Smooth muscle cell of trachea (primary cell): ENCODE measurements around the gene C11orf68. TPM values are rescaled to one million over a fixed set of nuclear protein-coding genes. Genes with fewer than 3 reads are reported as not detected.

Experiments used
- total RNA-seq: library from RNA; depleted of rRNA; stranded (reverse); fragments of >200 nt; gene quantifications from 2 replicates; pipeline ENCODE4 v1.2.1, GENCODE V29; 2014

C11orf68 gene
- 30.1 and 37.4 TPM in 2 replicates for total RNA-seq

DNA sequence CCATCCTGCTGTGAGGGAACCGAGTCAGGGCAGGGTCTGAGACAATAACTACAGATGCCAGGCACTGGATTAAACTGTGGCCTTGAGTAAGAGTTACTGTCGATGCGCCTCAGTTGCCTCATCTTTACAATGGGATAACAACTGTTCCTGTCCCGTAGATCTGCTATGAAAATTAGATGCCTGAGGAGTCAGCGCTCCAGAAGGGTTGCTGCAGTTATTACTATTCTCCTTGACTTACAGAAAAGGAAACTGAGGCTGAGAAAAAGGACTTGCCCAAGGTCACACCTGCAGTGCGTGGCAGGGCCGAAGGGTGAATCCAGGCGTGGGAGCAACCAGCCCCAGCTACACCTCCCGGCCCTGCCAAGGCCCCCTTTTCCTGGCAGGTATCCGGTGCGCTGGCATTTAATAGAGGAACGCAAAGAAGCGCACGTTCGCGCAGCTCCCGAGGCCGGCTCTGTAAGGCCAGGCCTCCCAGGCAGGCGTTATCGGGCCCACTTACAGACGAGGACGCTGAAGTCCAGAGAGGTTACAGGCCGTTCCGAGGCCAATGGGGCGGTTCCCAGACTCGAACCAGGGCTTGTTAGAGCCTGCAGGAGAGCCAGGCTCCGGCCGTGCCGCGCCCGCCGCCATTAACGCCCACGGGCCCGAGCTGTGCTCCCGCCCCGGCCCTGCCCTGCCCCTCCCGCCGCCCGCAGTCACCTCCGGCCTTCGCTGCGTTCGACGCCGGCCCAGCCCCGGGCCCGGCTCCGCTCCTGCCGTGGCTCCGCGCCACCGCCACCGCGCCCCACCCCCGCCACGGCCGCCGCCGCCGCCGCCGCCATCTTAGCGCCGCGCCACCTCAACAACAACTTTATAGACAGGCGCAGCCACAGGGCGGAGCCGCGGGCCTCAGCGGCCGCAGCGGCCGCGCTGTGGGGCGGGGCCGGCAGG is at the start of gene C11orf68:
C11orf68 (minus strand) TSS at position 852 of the 930 bp plus-strand sequence; CDS start at position 821, 31 bp downstream.

DNA sequence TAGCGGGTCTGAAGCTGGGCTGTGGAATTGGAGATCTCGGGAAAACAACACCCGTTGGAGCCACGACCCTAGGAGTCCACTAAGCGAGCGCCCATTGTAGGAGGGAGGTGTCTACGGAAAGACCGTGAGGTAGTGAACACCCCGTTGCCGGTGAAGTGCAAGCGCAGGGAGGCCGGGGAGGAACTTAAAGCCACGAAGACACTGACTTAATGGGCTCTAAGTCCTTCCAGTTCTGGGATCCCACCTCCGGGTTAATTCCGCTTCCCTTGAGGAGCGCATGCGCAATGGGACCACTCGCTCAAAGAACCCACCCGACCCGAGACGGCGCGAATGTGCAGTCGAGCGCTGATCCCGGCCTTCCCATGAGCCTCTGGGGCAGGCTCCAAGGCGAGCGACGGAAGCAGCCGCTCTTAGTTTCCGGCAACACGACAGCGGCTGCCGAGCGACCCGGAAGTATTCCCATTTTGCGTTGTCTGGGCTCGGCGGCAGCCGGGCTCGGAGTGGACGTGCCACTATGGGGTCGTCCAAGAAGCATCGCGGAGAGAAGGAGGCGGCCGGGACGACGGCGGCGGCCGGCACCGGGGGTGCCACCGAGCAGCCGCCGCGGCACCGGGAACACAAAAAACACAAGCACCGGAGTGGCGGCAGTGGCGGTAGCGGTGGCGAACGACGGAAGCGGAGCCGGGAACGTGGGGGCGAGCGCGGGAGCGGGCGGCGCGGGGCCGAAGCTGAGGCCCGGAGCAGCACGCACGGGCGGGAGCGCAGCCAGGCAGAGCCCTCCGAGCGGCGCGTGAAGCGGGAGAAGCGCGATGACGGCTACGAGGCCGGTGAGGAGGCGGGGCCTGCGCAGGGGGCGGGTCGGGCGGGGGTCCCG is 42.6 kb upstream of the C11orf68 start, which contains the start of gene SART1:
SART1 (plus strand) TSS at position 468 of the 874 bp plus-strand sequence; CDS start at position 515, 47 bp downstream.

DNA sequence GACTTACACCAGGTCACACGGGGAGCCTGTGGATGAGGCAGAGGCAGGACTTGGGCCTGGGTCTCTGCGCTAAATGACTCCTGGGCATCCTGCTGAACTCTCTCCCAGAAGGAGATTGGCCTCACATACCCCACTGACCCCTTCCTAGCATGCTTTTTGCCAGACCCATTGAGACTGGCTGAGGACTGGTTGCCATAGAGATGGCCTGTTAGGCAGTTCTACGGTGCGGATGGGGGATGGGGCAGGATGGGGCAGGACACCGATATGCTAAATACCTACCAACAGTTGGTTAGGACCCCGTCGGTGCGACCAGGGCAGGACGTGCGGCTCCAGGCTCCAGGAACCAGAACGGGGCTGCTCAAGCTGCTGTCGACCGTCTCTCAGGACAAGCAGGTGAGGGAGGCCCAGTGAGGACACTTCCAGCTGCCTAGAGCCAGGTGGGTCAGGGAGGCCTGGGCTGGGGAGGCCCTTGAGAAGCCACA is 26.6 kb upstream of the C11orf68 start, which contains the start of gene TSGA10IP:
TSGA10IP (plus strand) TSS at position 51 of the 482 bp plus-strand sequence; CDS start at position 247, 196 bp downstream.

DNA sequence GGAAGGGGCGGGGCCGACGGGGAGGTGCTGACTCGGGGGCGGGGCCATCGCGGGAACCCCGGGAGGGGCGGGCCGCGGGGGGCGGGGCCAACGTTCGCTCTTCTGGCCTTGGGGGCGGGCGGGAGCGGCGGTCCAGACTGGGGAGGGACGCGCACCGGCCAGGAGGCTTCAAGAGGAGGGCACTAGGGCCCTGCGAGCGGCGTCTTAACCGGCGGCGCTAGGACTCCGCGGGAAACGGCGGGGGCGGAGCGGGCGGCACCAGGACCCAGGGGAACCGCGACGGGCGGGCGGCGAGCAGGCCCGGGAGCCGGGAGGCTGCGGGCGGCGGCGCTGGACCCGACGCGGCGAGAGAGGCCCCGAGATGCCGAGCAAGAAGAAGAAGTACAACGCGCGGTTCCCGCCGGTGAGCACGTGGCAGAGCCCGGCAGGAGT is 295 bp upstream of the C11orf68 start, which contains the start of gene DRAP1:
DRAP1 (plus strand) TSS at position 286 of the 432 bp plus-strand sequence; CDS start at position 362, 76 bp downstream.

DNA sequence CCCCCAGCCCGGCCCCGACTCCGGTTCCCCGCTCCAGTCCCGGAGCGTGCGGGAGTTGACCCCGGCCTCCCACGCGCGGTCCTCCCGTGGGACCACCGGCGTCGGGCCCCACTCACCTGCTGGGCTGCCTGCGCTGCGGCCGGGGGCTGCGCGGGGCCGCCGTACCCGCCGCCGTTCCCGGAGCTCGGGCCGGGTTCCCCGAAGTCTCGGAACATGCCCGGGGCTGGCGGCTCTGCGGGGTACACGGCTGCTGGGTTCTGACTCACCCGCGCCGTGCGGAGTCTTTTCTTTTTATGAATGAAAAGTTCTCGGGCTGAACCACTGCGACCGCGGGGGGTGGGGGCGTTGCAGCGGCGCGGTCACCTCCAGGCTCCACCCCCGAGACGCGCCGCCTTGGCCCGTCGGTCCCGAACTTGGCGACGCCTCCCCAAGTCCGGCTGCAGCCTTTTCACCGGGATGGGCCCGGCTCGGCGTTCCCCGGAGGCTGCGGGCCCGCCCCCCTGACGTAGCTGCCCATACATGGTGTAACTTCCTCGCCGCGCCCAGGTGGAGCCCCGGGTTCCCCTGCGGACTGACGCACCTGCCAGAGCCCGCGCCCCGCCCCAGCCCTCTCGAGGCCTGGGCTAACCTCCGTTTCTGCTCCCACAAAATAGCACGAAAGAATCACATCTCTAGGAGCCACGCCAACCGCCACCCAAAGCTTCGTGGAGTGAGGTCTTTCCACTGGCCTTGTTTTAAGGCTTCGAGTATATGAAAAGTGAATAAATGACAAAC is 18.6 kb downstream of the C11orf68 start, which contains the start of gene FOSL1:
FOSL1 (minus strand) TSS at position 264 of the 774 bp plus-strand sequence; CDS start at position 215, 49 bp downstream.

DNA sequence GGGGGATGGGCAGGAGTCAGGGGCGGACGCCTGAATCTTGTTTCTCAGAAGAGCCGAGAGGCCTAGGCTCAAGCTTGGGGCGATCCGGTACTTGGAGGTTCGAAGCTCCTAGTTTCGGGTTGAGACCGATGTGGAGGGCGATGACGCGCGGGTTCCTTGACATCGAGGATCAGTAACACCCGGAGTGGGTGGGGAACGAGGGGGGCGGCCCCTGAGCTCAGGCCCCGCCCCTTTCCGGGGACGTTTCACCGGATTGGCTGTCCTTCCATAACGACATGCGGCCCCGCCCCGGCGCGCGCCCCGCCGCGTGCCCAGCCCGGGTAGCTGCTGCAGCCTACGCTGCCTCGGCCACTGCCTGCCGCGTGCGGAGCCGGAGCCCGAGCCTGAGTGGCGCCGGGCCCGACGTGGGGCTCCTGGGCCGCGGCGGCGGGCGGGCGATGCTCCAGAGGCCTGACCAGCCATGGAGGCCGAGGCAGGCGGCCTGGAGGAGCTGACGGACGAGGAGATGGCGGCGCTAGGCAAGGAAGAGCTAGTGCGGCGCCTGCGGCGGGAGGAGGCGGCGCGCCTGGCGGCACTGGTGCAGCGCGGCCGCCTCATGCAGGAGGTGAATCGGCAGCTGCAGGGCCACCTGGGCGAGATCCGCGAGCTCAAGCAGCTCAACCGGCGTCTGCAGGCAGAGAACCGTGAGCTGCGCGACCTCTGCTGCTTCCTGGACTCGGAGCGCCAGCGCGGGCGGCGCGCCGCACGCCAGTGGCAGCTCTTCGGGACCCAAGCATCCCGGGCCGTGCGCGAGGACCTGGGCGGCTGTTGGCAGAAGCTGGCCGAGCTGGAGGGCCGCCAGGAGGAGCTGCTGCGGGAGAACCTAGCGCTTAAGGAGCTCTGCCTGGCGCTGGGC is 28.3 kb downstream of the C11orf68 start, which contains the start of gene CCDC85B:
CCDC85B (plus strand) TSS at position 350 of the 895 bp plus-strand sequence; CDS start at position 461, 111 bp downstream.

DNA sequence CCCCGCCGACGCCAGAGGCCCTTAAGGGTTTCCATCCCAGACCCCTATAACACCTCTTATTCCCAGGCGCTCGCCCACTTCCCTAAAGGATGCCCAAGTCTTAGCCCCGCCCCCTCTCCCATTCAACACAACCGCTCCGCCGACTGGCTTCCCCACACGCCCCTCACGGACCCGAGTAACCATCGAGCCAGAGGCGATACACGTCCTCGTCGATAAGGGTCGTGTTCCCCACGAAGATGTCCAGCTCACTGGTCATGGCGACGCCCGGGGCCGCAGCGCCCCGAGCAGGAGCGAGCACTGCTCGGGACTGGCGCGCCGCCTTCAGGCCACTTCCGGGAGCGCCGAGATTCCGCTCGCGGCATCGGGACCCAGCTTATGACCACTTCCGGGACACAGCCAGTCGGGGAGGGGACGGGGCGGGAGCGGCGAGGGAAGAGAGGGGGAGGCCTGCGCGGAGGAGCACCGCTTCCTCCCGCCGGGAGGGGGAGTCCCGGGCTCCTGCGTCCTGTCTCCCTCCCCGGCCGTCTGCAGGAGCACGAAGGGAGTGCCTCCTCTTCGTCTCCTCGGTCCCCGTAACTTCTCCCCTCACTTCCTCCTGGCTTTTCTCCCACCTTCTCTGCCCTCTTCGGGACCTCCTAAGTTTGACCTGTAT is 30.6 kb downstream of the C11orf68 start, which contains the start of gene FIBP:
FIBP (minus strand) TSS at position 309 of the 652 bp plus-strand sequence; CDS start at position 256, 53 bp downstream.

DNA sequence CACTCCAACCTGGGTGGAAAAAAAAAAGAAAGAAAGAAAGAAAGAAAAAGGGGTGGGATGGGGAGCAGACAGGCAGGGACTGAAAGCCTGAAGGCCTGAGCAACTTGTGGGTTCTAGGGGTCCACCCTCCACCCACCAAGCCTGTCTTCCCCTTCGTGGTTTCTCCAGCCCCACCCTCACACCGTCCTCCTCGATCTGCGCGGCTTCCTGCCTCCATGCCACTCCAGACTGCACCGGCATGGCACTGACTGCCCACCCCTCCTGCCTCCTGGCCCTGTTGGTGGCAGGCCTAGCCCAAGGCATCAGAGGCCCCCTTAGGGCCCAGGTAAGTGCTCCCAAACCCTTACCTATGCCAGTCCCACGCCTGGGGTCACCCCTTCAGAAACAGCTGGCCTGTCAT is 39.2 kb downstream of the C11orf68 start, which contains the start of gene CTSW:
CTSW (plus strand) TSS at position 221 of the 400 bp plus-strand sequence; CDS start at position 239, 18 bp downstream.

DNA sequence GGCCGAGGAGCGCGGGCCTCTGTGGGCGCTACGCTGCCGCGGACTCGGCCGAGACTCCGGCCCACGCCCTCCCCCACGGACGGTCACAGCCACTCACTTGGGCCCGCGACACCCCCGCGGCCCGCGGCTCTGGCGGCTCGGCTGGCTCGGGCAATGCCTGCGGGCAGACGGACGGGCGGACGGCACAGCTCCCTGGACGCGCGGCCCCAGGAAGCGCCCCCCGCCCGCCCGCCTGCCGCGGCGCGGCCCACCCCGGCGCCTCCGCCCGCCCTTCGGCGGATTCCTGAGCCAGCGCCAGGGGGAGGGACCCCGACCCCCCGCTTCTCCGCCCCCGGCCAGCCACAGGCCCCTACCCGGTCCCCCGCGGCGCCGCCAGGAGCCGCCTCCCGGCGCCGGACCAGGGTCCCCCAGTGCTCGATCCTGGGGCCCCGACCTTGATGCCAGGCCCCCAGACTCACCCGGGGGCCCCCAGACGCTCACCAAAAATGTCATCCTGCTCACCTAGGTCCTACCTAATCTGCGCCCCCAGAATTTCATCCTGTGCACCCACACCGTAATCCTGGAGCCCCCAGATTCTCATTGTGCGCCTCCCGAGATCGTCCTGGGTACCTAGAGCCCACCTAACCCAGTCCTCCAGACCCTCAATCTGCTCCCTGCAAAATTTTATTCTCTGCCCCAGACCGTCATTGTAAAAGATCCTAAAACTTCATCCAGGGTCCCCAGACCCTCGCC is 46.1 kb downstream of the C11orf68 start, which contains the start of gene EFEMP2:
EFEMP2 (minus strand) TSS at position 215 of the 732 bp plus-strand sequence. CDS start 446 bp downstream, outside the sequence.

Other genes with a start within 250 kb of the C11orf68 start
- gene KAT5, start 206.8 kb downstream of the C11orf68 start, total RNA-seq, result 45.4 and 47.3 TPM in 2 replicates
- gene RNASEH2C, start 198.3 kb downstream of the C11orf68 start, total RNA-seq, result 32.9 and 57.7 TPM in 2 replicates
- gene AP5B1, start 138.1 kb downstream of the C11orf68 start, total RNA-seq, result 7.1 and 10.6 TPM in 2 replicates
- not detected in 2 replicates for gene OVOL1, start 132.0 kb downstream of the C11orf68 start, total RNA-seq
- gene SNX32, start 85.1 kb downstream of the C11orf68 start, total RNA-seq, result 1.2 and 3.1 TPM in 2 replicates
- 951 and 1,471 TPM in 2 replicates for gene CFL1, start 60.9 kb downstream of the C11orf68 start, total RNA-seq
- gene MUS81, start 58.6 kb downstream of the C11orf68 start, total RNA-seq, result 47.6 and 51.9 TPM in 2 replicates
- gene EFEMP2, start 46.3 kb downstream of the C11orf68 start, total RNA-seq, result 56.3 and 157 TPM in 2 replicates
- gene CTSW, start 39.2 kb downstream of the C11orf68 start, total RNA-seq, result not detected in 2 replicates
- gene FIBP, start 30.6 kb downstream of the C11orf68 start, total RNA-seq, result 204 and 244 TPM in 2 replicates
- gene CCDC85B, start 28.4 kb downstream of the C11orf68 start, total RNA-seq, result 168 and 233 TPM in 2 replicates
- gene FOSL1, start 18.7 kb downstream of the C11orf68 start, total RNA-seq, result 19.9 and 24.3 TPM in 2 replicates
- 255 and 434 TPM in 2 replicates for gene DRAP1, start 364 bp upstream of the C11orf68 start, total RNA-seq
- 0.33 TPM in 1 of 2 replicates, not detected in the other for gene TSGA10IP, start 26.4 kb upstream of the C11orf68 start, total RNA-seq
- 51.1 and 57.1 TPM in 2 replicates for gene SART1, start 42.7 kb upstream of the C11orf68 start, total RNA-seq
- gene EIF1AD, start 83.1 kb upstream of the C11orf68 start, total RNA-seq, result 28.2 and 29.3 TPM in 2 replicates
- gene BANF1, start 83.4 kb upstream of the C11orf68 start, total RNA-seq, result 17.5 and 26.5 TPM in 2 replicates
- 0.17 TPM in 1 of 2 replicates, not detected in the other for gene CST6, start 92.9 kb upstream of the C11orf68 start, total RNA-seq
- under 0.01 TPM in 1 of 2 replicates, not detected in the other for gene CATSPER1, start 107.4 kb upstream of the C11orf68 start, total RNA-seq
- gene GAL3ST3, start 130.1 kb upstream of the C11orf68 start, total RNA-seq, result not detected in 2 replicates
- gene SF3B2, start 133.3 kb upstream of the C11orf68 start, total RNA-seq, result 163 and 165 TPM in 2 replicates
- gene PACS1, start 151.2 kb upstream of the C11orf68 start, total RNA-seq, result 31.3 and 46.0 TPM in 2 replicates